OCI-LY3 (cell line): ENCODE measurements around the gene RIOK2.

Source experiments
- H2AFZ ChIP-seq: fragments of 200-600, 300-600 bp; shearing (Covaris generic); 2 replicates; pipeline ENCODE4 v1.6.0; 2014; ENCODE audit warnings: antibody characterized with exemption, low read depth, low read length
- H3K27ac ChIP-seq: fragments of 200-600, 300-600 bp; sonication (generic); 2 replicates; pipeline ENCODE4 v1.5.1; 2014; ENCODE audit warnings: mild to moderate bottlenecking, low read length, moderate library complexity, mixed read lengths
- H3K27me3 ChIP-seq: fragments of 200-600, 300-600 bp; sonication (generic); 2 replicates; pipeline ENCODE4 v1.6.1; 2014; ENCODE audit warnings: low read depth, low read length, mixed read lengths
- H3K36me3 ChIP-seq: fragments of 200-600, 300-600 bp; sonication (generic); replicated peaks from 2 replicates; pipeline ENCODE3; 2014; ENCODE audit warnings: low read depth, low read length, mixed read lengths
- H3K4me1 ChIP-seq: fragments of 300-600, 200-600 bp; sonication (generic); 2 replicates; pipeline ENCODE4 v1.6.1; 2014; ENCODE audit warnings: low read length, mixed read lengths
- H3K4me2 ChIP-seq: fragments of 200-600, 300-600 bp; sonication (generic); 2 replicates; pipeline ENCODE4 v1.6.1; 2014; ENCODE audit warnings: low read length, mixed read lengths
- H3K4me3 ChIP-seq: fragments of 300-600, 200-600 bp; sonication (generic); 2 replicates; pipeline ENCODE4 v1.5.1; 2014; ENCODE audit warnings: antibody characterized with exemption, mild to moderate bottlenecking, low read length, moderate library complexity
- H3K79me2 ChIP-seq: fragments of 300-600, 200-600 bp; shearing (Covaris generic); 2 replicates; pipeline ENCODE4 v1.6.1; 2014; ENCODE audit warnings: mild to moderate bottlenecking, low read length, mixed read lengths
- H3K9ac ChIP-seq: fragments of 300-600, 200-600 bp; shearing (Covaris generic); 2 replicates; pipeline ENCODE4 v1.6.0; 2014; ENCODE audit warnings: mild to moderate bottlenecking, low read length, moderate library complexity
- H3K9me3 ChIP-seq: fragments of 200-600, 300-600 bp; shearing (Covaris generic); 2 replicates; pipeline ENCODE4 v1.6.1; 2014; ENCODE audit warnings: low read length, mixed read lengths; ENCODE audit not compliant: insufficient read depth
- H4K20me1 ChIP-seq: fragments of 200-600, 300-600 bp; sonication (generic); 2 replicates; pipeline ENCODE4 v1.6.1; 2016; ENCODE audit warnings: low read length, mixed read lengths; ENCODE audit not compliant: insufficient read depth
- EZH2phosphoT487 ChIP-seq: fragments of 200-600 bp; shearing (Covaris generic); IDR thresholded peaks from 2 replicates; pipeline ENCODE4 v1.6.1; 2018; ENCODE audit warnings: antibody characterized with exemption, mixed run types, low read depth
- TF ChIP-seq, protein P1 (sequence below): fragments of 200-600, 300-600 bp; sonication (generic); IDR thresholded peaks from 2 replicates; pipeline ENCODE4 v1.5.1; 2014; ENCODE audit warnings: antibody characterized with exemption, low read length, low read depth

RIOK2 gene

DNA sequence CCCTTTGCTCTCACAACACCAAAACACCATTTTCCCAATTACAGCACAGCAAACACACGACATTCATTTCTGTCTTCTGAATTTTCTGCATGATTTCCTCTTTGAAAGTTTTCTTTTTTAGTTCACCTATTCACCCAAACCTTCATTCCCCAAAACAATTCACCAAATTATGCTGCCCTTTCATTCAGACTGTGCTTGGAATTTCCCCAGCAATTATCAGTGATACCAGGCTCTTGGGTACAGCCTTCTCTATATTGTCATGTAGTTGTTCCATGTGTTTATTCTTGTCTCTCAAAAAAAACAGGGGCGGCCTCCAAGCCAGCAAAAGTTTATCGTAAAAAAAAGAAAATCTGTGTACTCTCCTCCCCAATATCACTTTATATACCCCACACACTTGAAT, 31.7 kb downstream of the RIOK2 start:
- Histone ChIP-seq H3K79me2 (no peaks in the 10 kb centered on the region), H2AFZ (no peak overlapping the region), H3K4me3 (no peak overlapping the region), H3K36me3 (no peaks in the 10 kb centered on the region), H3K4me2 (no peak overlapping the region), H3K27ac (no peak overlapping the region), H3K9ac (no peak overlapping the region), H4K20me1 (no peaks in the 10 kb centered on the region), H3K4me1 (peaks cover 5% of the 10 kb centered on the region), H3K9me3 (no peaks in the 10 kb centered on the region), H3K27me3 (no peaks in the 10 kb centered on the region)
- TF ChIP-seq, protein P1, sequence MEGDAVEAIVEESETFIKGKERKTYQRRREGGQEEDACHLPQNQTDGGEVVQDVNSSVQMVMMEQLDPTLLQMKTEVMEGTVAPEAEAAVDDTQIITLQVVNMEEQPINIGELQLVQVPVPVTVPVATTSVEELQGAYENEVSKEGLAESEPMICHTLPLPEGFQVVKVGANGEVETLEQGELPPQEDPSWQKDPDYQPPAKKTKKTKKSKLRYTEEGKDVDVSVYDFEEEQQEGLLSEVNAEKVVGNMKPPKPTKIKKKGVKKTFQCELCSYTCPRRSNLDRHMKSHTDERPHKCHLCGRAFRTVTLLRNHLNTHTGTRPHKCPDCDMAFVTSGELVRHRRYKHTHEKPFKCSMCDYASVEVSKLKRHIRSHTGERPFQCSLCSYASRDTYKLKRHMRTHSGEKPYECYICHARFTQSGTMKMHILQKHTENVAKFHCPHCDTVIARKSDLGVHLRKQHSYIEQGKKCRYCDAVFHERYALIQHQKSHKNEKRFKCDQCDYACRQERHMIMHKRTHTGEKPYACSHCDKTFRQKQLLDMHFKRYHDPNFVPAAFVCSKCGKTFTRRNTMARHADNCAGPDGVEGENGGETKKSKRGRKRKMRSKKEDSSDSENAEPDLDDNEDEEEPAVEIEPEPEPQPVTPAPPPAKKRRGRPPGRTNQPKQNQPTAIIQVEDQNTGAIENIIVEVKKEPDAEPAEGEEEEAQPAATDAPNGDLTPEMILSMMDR = no peak
- no peak for TF ChIP-seq EZH2phosphoT487

DNA sequence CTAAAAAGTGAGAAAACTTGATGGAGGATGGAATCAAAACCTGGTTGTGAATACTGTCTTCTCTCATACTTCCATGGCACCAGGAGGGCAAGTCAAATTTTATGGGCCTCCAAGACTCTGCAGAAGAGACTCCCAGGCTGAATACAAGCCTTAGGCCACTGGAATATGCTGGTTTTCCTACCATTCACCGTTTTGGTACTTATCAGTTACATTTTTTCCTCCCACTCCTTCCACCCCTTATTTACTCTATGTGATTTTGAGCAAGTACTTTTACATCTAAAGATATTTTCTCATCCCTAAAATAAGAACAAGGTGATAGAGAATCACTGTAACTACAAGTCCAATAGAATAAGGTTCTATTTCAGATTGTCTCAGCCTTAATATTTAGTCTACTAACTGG, 32.6 kb downstream of the RIOK2 start:
- Histone ChIP-seq H3K4me3 (no peak overlapping the region), H3K9ac (no peak overlapping the region), H3K36me3 (no peaks in the 10 kb centered on the region), H3K4me1 (peaks cover 5% of the 10 kb centered on the region), H3K79me2 (no peaks in the 10 kb centered on the region), H3K9me3 (no peaks in the 10 kb centered on the region), H3K4me2 (no peak overlapping the region), H3K27ac (no peak overlapping the region), H4K20me1 (no peaks in the 10 kb centered on the region), H2AFZ (no peak overlapping the region), H3K27me3 (no peaks in the 10 kb centered on the region)
- TF ChIP-seq, protein P1 = no peak
- TF ChIP-seq EZH2phosphoT487 = no peak

DNA sequence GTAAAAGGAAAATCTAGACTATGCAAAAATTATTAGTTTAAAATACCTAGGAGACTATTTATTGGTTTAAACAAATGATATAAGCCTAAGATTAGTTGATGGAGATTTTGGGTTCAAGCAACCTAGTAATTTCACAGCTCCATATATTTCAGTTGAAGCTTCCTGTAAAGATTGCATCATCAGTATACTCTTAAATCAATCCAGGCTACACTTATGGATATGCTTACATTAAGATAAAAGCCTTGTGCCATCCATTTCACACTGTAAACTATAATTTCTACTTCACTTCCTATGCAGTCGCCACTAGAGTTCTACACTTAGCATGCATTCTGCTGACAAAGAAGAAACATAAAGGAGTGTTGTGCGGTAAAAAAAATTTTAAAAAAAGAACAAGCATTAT, 33.3 kb downstream of the RIOK2 start:
- Histone ChIP-seq H4K20me1 (no peaks in the 10 kb centered on the region), H2AFZ (no peak overlapping the region), H3K4me3 (no peak overlapping the region), H3K36me3 (no peaks in the 10 kb centered on the region), H3K4me1 (peaks cover 5% of the 10 kb centered on the region), H3K27ac (no peak overlapping the region), H3K9ac (no peak overlapping the region), H3K79me2 (no peaks in the 10 kb centered on the region), H3K9me3 (no peaks in the 10 kb centered on the region), H3K27me3 (no peaks in the 10 kb centered on the region), H3K4me2 (no peak overlapping the region)
- TF ChIP-seq, protein P1 = no peak
- no peak for TF ChIP-seq EZH2phosphoT487

DNA sequence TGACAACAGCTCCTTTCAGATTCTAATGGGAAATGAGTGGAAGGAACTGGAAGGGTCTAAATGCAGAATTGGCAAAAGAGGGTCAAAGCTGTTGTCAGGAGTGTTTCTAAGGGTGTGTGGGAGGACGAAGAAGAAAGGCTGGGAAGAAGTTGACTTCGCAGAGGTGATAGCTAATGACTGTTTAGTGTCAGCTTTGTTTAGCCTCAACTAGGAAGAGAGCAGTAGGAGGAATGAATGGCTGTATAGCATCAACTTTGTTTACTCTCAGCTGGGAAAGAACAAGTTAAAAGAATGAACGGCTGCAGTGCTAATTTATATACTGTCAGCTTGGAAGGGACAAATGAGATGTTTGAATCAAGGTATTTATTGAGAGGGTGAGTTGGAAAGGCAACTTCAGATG, 34.8 kb downstream of the RIOK2 start:
- TF ChIP-seq, protein P1 = no peak
- no peak for TF ChIP-seq EZH2phosphoT487
- no peak overlapping the region for H3K4me3 ChIP-seq
- no peaks in the 10 kb centered on the region for H3K79me2 ChIP-seq
- H3K4me2 ChIP-seq = no peak overlapping the region
- H2AFZ ChIP-seq = no peak overlapping the region
- no peak overlapping the region for H3K9ac ChIP-seq
- peaks cover 5% of the 10 kb centered on the region for H3K4me1 ChIP-seq
- no peaks in the 10 kb centered on the region for H3K36me3 ChIP-seq
- H3K27ac ChIP-seq = no peak overlapping the region
- no peaks in the 10 kb centered on the region for H3K27me3 ChIP-seq
- H4K20me1 ChIP-seq = no peaks in the 10 kb centered on the region
- H3K9me3 ChIP-seq = no peaks in the 10 kb centered on the region
